COR-L47 (cell line): ENCODE measurements around the gene DUS2.
"Not testable (repeated sequence)": the region's sequence is repeated elsewhere in the genome, so short reads cannot be mapped to it uniquely, and the experiment has no call there.

Source experiments
- DNase-seq: peaks from one replicate; lab custom pipeline; 2025; lab: John Stamatoyannopoulos, UW

DUS2 gene

GRCh38 chr16:68022728-68023537, at the start of gene DUS2, which contains the start of gene DDX28:
DUS2 (plus strand) TSS chr16:68023284; CDS start chr16:68038024, 14,740 bp downstream.
DDX28 (minus strand) TSS chr16:68023232; CDS start chr16:68023202, 30 bp downstream.
- peak; percentile 73 for DNase-seq

GRCh38 chr16:67975321-67976105, 47.6 kb upstream of the DUS2 start:
- no peak for DNase-seq

- no peak for DNase-seq
Measured at GRCh38 chr16:67976205-67976604, 46.9 kb upstream of the DUS2 start.

- DNase-seq = no peak
Measured at GRCh38 chr16:67977005-67977404, 46.1 kb upstream of the DUS2 start.

GRCh38 chr16:67977469-67978227, 45.4 kb upstream of the DUS2 start:
- DNase-seq = no peak

GRCh38 chr16:67979955-67980678, 43.0 kb upstream of the DUS2 start, which contains the start of gene DPEP3:
DPEP3 (minus strand) TSS chr16:67980499; CDS start chr16:67980380, 119 bp downstream.
- DNase-seq = no peak

GRCh38 chr16:67982011-67982696, 40.9 kb upstream of the DUS2 start:
- no peak for DNase-seq

GRCh38 chr16:67986949-67987348, 36.1 kb upstream of the DUS2 start:
- no peak for DNase-seq

- DNase-seq = no peak
Measured at GRCh38 chr16:67987460-67988160, 35.5 kb upstream of the DUS2 start.

- DNase-seq = no peak
Measured at GRCh38 chr16:67988675-67989074, 34.4 kb upstream of the DUS2 start.

- no peak for DNase-seq
Measured at GRCh38 chr16:67989322-67990017, 33.6 kb upstream of the DUS2 start.

GRCh38 chr16:67990018-67990386, 33.1 kb upstream of the DUS2 start:
- DNase-seq = no peak

GRCh38 chr16:67992661-67993206, 30.4 kb upstream of the DUS2 start:
- DNase-seq = no peak

- peak; percentile 54 for DNase-seq
Measured at GRCh38 chr16:67993207-67994039, 29.7 kb upstream of the DUS2 start.

GRCh38 chr16:67994040-67994408, 29.1 kb upstream of the DUS2 start:
- not testable (repeated sequence) for DNase-seq

GRCh38 chr16:67995423-67995822, 27.7 kb upstream of the DUS2 start:
- DNase-seq = no peak

- DNase-seq = no peak
Measured at GRCh38 chr16:67996666-67997065, 26.4 kb upstream of the DUS2 start.

- not testable (repeated sequence) for DNase-seq
Measured at GRCh38 chr16:67998231-67998778, 24.8 kb upstream of the DUS2 start.
